Effector CD4-positive, alpha-beta T cell (primary cell): ENCODE results near the gene ZNF317.

Experiments
- DNase-seq: peaks from one replicate; pipeline ENCODE4 v3.0.0-alpha.2; 2020
- total RNA-seq: gene quantifications from one replicate; lab custom pipeline; 2026; lab: John Stamatoyannopoulos, UW

ZNF317 gene
- 173 reads per million, percentile 91 among the genes with 10 or more reads in this experiment for total RNA-seq

DNA sequence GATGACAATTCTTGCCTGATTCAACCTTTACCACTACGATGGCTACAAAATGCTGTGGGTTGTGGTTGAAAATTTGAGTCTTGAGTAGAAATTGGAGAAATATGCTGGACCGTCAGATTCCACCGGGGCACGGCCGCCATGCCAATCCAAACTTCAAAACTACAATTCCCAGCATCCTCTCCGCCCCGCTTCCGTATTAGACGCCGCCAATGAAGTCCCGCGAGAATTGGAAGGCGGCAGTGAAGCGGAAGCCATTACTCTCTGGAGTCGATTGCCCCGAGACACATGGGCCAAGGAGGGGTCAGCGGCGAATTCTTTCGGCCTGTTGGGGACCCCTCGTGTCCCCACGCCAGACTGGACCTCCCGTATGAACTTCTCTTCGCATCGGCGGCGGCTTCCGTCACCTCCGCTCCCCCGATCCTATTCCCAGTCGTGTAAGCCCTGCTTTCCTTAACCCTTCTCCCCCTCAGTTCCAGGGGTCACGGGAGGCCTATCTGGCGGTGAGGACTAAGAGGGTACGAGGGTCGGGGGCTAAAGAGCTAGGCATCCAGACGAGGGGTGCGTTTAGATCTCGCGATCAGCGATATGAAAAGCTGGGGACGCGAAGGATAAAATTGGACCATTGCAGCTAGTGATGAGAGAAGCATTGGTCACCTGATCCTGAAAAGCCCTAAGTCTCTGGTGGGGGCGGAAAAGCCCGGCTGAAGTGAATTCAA is at the start of gene ZNF317:
TSS of gene ZNF317 (plus strand) at position 239 of the 716 bp plus-strand sequence. CDS start 15,620 bp downstream, outside the sequence.
- peak; percentile 90 for DNase-seq

DNA sequence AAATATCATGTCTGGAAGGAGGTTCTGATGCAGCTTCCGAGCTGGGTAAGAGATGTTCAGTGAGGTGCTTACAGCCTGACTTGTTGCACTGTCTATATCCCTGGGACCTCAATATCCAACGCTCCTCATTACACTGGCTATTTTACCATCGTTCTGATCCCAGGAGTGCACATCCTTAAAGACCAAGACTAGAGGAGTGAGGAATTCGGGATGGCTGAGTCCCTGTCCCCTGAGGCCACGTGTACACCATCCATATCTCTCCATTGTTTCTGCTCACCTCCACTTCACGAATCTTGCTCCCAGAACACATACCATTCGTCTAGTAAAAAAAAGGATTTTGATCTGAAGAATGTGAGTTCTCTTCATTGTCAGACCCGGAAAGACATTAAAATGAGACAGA is 32.8 kb upstream of the ZNF317 start, which contains the start of gene OR7G2:
TSS of gene OR7G2 (minus strand) at position 101 of the 400 bp plus-strand sequence. CDS start 4,232 bp downstream, outside the sequence.
- no peak for DNase-seq

DNA sequence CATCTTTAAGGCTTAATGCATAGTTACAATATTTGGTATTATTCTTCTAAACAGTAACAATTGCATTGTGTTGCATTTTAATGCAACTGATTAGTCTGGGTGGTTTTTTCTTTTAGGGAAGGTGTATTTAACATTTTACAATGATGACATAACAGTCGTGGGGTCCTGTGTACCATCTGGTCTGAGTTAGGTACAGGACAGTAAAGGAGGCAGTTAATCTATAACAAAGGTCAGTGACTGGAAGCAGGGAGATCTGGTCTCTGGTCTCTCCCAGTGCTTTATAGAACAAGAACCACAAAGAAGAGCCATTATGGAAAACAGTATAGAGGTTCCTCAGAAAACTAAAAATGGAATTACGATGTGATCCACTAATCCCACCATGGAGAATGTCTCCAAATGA is 30.2 kb upstream of the ZNF317 start:
- DNase-seq = no peak

DNA sequence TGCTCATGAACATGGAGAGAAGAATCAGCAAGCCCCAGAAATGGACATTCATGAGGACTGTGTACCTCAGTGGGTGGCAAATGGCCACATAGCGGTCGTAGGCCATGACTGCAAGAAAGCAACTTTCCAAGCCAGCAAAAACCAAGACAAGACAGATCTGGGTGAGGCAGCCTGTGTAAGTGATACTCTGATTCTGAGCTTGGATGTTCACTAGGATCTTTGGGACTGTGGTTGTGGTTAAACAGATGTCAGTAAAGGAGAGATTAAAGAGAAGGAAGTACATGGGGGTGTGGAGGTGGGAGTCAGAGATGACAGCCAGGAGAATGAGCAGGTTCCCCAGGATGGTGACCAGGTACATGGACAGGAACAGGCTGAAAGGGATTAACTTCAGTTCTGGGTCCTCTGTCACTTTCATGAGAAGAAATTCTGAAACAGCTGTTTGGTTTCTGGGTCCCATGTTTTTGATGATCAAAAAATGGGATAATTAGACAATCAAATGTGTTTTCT is 24.8 kb upstream of the ZNF317 start, which contains the start of gene OR7G1:
TSS of gene OR7G1 (minus strand) at position 457 of the 507 bp plus-strand sequence. CDS start at position 457, 0 bp downstream.
- no peak for DNase-seq

DNA sequence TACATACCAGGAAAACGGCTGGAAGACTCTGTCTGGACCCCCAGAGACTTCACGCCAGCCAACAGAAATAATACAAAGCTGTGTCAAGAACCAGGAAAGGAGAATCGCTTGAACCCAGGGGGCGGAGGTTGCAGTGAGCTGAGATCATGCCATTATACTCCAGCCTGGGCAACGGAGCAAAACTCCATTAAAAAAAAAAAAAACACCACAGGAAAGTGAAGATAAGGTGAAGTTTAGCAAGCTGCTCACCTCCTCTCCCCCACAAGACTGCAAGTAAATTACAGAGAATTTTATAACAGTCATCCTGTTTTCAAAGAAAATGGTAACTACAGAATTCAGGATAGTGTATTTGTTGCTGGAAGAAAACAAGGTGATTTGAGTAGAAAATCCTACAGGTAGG is 23.6 kb upstream of the ZNF317 start:
- no peak for DNase-seq

DNA sequence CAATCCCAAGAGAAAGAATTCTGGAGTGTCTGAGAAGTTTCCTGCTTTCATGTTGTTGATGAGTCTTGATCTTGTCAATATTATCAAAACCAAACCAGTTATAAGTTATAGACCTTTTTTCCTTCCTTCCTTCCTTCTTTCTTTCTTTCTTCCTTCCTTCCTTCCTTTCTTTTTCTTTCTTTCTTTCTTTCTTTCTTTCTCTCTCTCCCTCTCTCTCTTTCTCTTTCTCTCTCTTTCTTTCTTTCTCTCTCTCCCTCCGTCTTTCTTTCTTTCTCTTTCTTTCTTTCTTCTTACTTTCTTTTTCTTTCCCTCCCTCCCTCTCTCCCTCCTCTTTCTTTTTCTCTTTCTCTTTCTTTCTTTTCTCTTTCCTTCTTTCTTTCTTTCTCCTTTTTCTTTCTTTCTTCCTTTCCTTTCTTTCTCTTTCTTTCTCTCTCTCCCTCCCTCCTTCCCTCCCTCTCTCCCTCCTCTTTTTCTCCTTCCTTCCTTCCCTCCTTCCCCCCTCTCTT is 13.2 kb upstream of the ZNF317 start, which contains the start of gene OR7G3:
TSS of gene OR7G3 (minus strand) at position 51 of the 506 bp plus-strand sequence. CDS start at position 51, 0 bp downstream.
- no peak for DNase-seq

DNA sequence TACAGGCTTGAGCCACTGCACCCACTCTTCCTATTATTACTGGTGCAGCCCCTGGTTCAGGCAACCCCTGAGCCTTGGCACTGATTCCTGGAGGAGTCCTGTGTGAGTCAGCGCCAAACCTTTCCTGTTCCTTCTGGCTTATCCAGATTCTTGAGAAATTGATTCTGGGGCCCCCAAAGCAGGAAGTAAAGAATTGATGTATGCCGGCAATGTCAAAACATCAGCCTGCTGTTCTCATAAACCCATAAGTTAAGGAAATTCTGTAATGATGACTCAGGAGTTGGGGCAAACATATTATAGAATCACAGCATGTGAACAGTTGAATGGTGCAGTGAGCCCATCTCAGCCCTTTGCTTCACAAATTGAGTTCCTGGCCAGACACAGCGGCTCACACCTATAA is 12.0 kb upstream of the ZNF317 start:
- no peak for DNase-seq

DNA sequence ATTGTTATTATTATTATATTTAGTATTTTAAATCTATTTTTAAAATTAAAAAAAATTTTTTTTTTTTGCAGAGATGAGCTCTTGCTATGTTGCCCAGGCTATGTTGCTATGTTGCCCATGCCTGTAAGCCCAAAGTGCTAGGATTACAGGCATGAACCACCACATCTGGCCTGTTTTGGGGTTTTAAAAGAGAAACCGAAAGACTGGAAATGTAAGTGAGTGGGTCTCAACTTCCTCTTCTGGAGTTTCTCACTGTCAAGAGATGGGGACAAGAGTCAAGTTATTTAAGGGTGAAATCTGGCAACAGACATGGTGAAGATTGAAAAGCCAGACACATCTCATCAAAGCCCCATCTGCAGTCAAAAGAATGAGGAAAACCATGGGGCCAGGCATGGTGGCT is 9.2 kb upstream of the ZNF317 start:
- DNase-seq = no peak

DNA sequence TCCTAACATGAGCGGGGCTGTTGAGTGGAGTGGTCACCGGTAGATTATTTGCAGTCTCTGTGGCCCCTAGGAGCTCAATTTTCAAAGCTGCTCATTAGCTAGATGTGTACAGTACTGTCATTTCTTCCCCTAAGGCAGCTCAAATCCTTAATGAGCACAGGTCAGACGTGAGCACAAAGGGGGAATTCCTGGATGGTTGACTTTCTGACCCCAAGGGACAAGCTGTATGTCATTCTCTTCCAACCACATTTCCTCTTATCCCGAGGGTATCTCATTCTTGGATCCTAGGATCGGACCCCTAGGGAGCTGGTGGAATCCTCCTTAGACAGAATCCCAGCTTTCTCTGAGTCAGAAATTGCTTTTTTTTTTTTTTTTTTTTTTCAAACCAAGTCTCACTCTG is 7.8 kb upstream of the ZNF317 start:
- no peak for DNase-seq

DNA sequence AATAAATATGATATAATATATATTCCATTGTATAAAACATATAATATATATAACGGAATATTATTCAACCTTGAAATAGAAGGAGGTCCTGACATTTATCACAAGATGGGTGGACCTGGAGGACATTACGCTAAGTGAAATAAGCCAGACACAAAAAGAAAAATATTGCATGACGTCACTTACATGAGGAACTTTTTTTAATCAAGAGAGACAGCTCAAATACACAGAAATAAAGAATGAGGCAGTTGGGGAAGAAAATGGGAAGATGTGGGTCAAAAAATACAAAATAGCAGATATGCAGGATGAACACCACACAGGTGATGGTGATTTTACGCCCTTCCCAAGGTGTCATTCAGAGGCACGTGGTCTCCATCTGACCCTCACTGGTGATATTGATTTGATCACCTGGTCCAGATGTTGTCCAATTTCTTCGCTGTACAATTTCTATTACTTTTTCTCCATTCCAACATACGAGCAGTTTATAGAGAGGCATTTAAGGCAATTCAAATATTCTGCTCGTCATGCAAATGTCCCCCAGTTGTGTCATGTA is 513 bp upstream of the ZNF317 start:
- no peak for DNase-seq

DNA sequence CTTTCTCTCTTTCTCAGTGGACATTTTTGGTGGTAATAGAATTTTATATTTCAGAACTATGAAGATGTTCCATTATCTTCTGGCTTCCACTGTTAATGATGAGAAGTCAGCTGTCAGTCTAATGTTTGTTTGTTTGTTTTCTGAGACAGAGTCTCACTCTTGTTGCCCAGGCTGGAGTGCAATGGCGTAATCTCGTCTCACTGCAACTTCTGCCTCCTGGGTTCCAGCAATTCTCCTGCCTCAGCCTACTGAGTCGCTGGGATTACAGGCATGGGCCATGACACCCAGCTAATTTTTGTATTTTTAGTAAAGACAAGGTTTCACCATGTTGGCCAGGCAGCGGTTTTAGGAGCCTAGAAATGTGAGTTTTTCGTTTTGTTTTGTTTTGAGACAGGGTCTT is 4.7 kb downstream of the ZNF317 start:
- DNase-seq = no peak

DNA sequence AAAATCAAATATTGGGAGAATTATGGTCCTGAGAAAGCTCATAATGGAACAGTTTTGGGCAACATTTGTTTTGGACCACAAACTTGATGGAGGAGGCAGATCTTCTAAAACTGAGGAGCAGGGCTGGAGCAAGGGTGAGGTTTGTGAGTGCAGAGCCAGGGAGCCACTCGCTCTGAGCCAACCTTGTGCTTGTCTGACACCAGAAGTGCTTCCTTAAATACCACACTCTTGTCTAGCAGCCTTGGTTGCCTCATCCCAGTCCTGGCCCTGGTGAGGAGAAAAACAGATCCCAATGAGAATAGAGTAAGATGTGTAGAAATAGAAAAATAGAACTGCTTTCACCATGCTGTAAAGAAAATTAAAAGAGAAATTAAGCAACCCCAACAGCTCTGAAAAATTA is 6.7 kb downstream of the ZNF317 start:
- DNase-seq = no peak

DNA sequence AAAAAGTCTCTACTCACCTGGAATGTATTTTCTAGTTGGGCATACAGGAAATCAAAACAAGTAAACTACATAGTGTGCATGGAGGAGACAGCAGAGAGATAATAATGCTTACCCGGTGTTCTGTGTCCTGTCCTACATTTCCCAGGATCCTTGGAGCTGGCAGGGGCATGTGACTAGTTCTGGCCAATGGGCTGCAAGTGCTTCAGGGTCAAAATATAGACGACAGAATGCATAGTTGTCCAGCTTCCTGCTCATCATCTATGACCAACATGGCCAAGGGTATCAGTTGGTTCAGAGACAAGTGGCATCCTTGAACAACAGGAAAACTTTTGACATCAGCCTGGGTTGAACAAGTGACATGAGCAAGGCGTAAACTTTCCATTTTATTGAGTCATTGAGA is 8.5 kb downstream of the ZNF317 start:
- DNase-seq = no peak

DNA sequence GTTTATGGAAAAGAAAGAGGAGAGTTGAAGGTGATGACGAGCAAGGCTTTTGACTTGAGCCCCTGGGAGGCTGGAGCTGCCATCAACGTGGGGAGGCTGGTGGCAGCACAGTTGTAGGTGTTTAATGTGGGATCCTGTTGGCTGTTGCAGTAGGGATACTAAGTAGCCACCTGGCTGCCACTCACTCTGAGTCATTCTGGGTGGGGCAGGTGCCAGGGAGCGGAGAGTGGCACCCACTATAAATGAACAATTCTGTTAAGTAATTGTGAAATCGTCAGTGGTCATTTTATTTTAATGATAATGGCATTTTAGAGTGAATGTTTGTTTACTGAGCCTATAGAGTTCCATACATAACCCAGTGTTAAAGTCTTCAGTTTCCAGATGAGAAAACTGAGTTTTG is 9.8 kb downstream of the ZNF317 start:
- DNase-seq = no peak

DNA sequence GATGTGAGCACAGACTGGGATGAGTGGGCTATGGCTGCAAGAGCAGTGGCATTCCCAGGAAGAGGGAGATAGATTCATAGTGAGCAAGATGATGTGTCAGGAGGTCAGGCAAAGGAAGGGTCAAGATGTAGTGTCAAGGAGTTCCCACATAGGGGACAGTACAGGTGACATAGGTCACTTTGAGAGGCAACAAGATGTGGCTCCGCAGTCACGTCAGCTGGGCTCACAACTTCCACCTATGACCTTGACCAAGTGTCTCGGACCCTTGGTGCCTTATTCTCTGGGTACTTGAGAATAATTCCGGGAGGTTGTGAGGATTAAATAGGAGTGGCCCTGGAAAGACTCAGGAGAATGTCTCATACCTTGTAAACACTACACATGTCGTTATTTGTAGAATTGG is 10.5 kb downstream of the ZNF317 start:
- DNase-seq = no peak

DNA sequence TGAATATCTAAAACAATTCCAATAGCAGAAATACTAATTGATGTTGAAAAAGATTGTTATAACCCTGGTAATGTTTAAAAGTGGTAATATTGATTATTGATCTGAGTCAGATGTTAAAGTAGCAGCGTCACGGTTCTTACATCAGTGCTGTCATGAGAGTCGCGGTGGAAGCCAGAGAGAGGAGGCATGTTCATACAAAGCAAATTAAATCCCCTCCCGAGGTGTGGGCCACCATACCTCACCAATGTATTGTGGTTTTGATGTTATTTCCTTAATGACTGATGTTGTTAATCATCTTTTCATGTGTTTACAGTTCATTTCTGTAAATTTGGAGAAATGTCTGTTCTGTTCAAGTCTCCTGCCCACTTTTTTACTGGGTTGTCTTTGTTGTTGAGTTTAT is 11.2 kb downstream of the ZNF317 start:
- DNase-seq = no peak

DNA sequence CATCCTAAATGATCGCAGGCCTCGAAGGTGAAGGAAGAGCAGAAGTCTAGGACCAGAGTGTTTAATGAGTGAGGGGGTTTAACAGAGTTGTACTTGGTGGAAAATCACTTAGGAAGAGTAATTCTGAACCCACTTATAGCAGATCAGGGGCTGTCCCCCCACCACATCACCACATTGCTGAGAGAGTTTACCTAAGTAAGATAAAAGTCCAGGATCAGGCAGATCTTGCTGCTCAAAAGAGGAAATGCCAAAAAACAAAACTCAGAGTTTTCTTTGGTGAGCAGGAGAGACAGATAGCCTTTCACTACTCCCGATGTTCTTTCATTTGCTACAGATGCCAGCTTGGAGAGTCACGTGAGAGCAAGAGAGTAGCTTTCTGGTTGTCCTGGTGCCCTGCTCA is 15.4 kb downstream of the ZNF317 start:
- DNase-seq = no peak

DNA sequence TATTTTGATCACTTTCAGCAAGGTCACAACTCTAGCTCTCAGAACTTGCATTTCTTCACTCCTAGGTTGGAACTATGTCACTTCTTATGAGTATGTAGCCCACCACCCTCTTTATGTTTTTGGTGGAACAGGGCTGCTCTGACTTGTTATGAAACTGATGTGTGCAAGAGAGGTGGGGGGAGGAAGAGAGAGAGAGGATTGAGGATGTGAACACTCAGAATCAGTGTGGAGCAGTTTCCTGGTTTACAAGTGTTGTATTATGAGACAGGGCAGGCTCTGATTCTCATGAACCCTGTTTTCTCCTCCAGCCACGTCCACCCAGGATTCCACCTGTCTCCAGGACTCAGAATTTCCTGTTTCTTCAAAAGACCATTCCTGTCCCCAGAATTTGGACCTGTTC is 16.1 kb downstream of the ZNF317 start:
- DNase-seq = no peak

DNA sequence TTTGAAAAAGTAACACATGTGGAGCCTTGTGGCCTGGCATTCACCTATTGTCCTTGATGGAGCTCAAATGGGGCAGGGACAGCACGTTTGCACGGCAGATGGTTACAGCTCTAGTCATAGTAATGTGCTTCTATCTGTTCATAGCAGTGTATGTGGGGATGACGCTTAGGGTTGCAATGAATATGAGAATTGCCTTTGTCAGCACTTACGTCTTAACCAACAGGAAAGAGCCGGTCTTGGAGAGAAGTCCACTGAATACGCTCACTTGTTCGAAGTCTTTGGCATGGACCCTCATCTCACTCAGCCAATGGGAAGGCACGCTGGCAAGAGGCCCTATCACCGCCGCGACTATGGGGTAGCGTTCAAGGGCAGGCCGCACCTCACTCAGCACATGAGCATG is 19.7 kb downstream of the ZNF317 start:
- no peak for DNase-seq

DNA sequence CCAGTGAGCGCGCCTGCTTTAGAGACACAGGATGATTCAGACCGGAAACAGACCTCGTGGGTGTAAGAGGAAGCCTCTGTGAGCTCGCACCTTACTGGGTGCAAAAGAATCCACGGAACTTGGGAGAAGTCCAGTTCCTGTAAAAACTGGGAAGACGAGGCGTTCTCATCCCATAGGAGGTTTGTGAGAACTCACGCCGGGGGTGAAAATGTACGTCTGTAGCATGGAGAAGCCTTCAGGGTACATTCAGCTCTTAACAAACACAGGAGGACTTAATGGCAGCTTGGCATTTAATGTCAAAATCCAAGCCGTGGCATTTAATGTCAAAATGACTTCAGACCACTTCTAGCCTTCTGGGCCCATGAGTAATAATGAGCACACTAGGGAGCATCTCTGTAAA is 21.2 kb downstream of the ZNF317 start:
- DNase-seq = no peak

DNA sequence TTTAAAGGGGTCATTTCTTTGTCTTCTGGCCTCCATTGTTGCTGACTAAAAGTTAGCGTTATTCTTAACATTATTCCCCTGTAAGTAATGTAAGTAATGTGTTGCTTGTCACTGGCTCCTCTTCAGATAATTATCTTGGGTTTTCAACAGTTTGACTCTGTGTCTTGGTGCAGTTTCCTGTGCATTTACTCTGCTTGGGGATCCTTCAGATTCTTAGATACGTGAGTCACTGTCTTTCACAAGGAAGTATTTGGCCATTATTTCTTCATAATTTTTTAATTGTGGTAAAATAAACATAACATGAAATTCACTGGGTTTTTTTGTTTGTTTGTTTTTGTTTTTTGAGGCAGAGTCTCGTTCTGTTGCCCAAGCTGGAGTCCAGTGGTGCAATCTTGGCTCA is 25.1 kb downstream of the ZNF317 start:
- no peak for DNase-seq

DNA sequence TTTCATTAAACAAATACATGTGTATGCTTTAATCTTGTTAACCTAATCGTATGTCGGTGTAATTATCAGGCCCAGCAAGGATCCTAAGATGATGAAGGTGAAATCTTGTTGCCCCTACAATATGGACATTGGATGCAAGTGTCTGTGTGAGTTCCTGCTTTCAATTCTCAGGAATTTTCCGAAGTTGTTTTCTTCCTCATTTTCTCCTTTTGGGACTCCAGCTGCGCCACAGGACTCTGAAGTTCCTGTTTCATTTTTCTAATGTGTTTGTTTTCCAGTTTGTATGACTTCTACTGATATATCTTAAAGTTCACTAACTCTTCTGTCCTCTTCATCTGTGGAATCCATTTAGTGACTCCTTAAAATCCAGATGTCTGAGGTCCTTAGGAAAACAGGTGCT is 26.6 kb downstream of the ZNF317 start:
- DNase-seq = no peak

DNA sequence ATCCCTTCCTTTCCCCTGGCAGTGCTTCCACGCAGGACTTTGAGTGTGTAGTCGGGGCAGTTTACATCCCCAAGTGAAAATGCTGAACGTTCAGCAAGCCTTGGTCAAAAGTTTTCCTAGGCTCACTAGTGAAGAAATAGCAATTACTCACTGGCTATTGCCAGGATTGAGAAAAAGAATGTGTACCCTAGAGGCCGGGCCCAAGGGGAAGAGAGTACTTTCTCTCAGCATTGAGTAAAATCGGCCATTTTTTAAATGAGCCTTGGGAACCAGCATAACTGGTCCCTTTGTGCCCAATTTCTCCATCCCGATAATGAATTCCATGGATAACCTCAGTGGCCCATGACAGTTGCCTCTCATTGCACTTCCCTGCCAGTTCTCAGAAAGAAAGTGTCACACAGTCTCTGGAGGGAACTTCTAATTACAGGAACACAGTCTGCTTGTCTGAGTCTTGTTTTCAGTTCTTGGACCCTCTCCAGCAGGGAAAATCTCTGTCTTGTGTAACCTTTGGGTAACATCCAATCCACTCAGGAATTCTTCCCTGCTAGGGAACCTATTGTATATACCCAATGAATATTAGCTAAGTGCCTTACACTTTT is 31.3 kb downstream of the ZNF317 start:
- DNase-seq = no peak

DNA sequence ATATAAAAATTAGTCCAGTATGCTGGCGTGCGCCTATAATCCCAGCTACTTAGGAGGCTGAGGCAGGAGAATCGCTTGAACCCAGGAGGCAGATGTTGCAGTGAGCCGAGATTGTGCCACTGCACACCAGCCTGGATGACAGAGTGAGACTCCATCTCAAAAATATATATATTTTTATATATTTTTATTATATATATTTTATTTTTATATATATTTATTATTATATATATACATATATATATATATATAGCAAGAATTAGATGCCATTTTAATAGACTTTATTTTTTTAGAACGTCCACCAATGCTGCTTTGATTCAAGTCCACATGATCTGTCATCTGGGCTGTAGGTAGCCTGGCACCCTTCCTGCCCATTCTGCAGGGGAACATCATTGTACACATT is 35.1 kb downstream of the ZNF317 start:
- no peak for DNase-seq
